ENCODE results near the gene RTF2.

- TF ChIP-seq CTCF (IDR thresholded peaks at IDR 0.05; ENCODE audit: low read length) (no peak), EZH2 (optimal IDR thresholded peaks at IDR 0.05; ENCODE audit: low read depth, low read length) (no peak)
Measured at GRCh38 chr20:56447227-56447626, 21.2 kb upstream of the RTF2 start.

All from MM.1S (cell line).